Measurements from ENCODE around the gene BCL2L15. TPM values are rescaled to one million over a fixed set of nuclear protein-coding genes. Genes with fewer than 3 reads are reported as not detected.

Gene BCL2L15
- total RNA-seq, 1 donor from 2014 or later = 0.67 TPM

- TF ChIP-seq CTCF (IDR thresholded peaks at IDR 0.05; ENCODE audit: unreplicated experiment) = no peak
- no peaks in the 10 kb centered on the region for H3K27me3 Mint-ChIP-seq
- H3K27ac Mint-ChIP-seq = peak overlapping the region; percentile 50
- no peaks in the 10 kb centered on the region for H3K9me3 Mint-ChIP-seq (ENCODE audit: low read depth)
- no peak for DNase-seq (ENCODE audit: low spot score, unreplicated experiment)
- peaks cover 40% of the 10 kb centered on the region for H3K4me1 Mint-ChIP-seq (ENCODE audit: low read depth)
- no peak overlapping the region for H3K4me3 Mint-ChIP-seq (ENCODE audit: low read depth)
- H3K36me3 Mint-ChIP-seq (ENCODE audit: insufficient read depth) = peaks cover 1% of the 10 kb centered on the region
Measured at GRCh38 chr1:113934006-113934405, 46.6 kb upstream of the BCL2L15 start.

- H3K27ac Mint-ChIP-seq = no peak overlapping the region
- TF ChIP-seq CTCF (IDR thresholded peaks at IDR 0.05; ENCODE audit: unreplicated experiment) = no peak
Measured at GRCh38 chr1:113931451-113931851, 44.1 kb upstream of the BCL2L15 start.

GRCh38 chr1:113930499-113931161 is 43.2 kb upstream of the BCL2L15 start:
- Mint-ChIP-seq H3K27ac (peak overlapping the region; percentile 93), H3K9me3 (ENCODE audit: low read depth) (no peaks in the 10 kb centered on the region), H3K4me1 (ENCODE audit: low read depth) (peaks cover 52% of the 10 kb centered on the region), H3K4me3 (ENCODE audit: low read depth) (peak overlapping the region; percentile 86), H3K27me3 (no peaks in the 10 kb centered on the region), H3K36me3 (ENCODE audit: insufficient read depth) (peaks cover 1% of the 10 kb centered on the region)
- TF ChIP-seq CTCF (IDR thresholded peaks at IDR 0.05; ENCODE audit: unreplicated experiment) = no peak
- DNase-seq (ENCODE audit: low spot score, unreplicated experiment) = no peak

More at GRCh38 chr1:113931451-113931851, 44.1 kb upstream of the BCL2L15 start:
- Mint-ChIP-seq H3K27me3 (no peaks in the 10 kb centered on the region), H3K4me1 (ENCODE audit: low read depth) (peaks cover 51% of the 10 kb centered on the region), H3K36me3 (ENCODE audit: insufficient read depth) (peaks cover 1% of the 10 kb centered on the region), H3K9me3 (ENCODE audit: low read depth) (no peaks in the 10 kb centered on the region), H3K4me3 (ENCODE audit: low read depth) (peak overlapping the region; percentile 86)
- no peak for DNase-seq (ENCODE audit: low spot score, unreplicated experiment)

- peak overlapping the region; percentile 93 for H3K27ac Mint-ChIP-seq
- DNase-seq (ENCODE audit: low spot score, unreplicated experiment) = peak; percentile 46
- TF ChIP-seq CTCF (IDR thresholded peaks at IDR 0.05; ENCODE audit: unreplicated experiment) = peak; percentile 33
Measured at GRCh38 chr1:113929750-113930498, 42.5 kb upstream of the BCL2L15 start.

GRCh38 chr1:113928941-113929749 is 41.8 kb upstream of the BCL2L15 start, which contains the start of gene HIPK1:
HIPK1 (plus strand) TSS chr1:113929324.
- Mint-ChIP-seq H3K27ac (peak within 1 kb of the TSS; percentile 99), H3K9me3 (ENCODE audit: low read depth) (no peaks in the 10 kb centered on the region), H3K27me3 (peaks cover 4% of the 10 kb centered on the region), H3K4me1 (ENCODE audit: low read depth) (peaks cover 49% of the 10 kb centered on the region), H3K4me3 (ENCODE audit: low read depth) (peak within 1 kb of the TSS; percentile 95), H3K36me3 (ENCODE audit: insufficient read depth) (peaks cover 1% of the 10 kb centered on the region)
- DNase-seq (ENCODE audit: low spot score, unreplicated experiment) = peak; percentile 86
- TF ChIP-seq CTCF (IDR thresholded peaks at IDR 0.05; ENCODE audit: unreplicated experiment) = no peak

More at GRCh38 chr1:113929750-113930498, 42.5 kb upstream of the BCL2L15 start:
- Mint-ChIP-seq H3K36me3 (ENCODE audit: insufficient read depth) (peaks cover 1% of the 10 kb centered on the region), H3K4me1 (ENCODE audit: low read depth) (peaks cover 52% of the 10 kb centered on the region), H3K27me3 (no peaks in the 10 kb centered on the region), H3K4me3 (ENCODE audit: low read depth) (peak overlapping the region; percentile 86), H3K9me3 (ENCODE audit: low read depth) (no peaks in the 10 kb centered on the region)

All from progenitor cell of endocrine pancreas (in vitro differentiated cells).